GM12872 (cell line): ENCODE data around the gene FLT4.

Source experiments
- CTCF ChIP-seq: IDR thresholded peaks from 3 replicates; pipeline ENCODE4 v1.5.1; 2011; ENCODE audit warnings: low read depth, mild to moderate bottlenecking, low read length, moderate library complexity; ENCODE audit not compliant: insufficient read depth

The FLT4 gene

GRCh38 chr5:180628827-180629750 lies 20.3 kb downstream of the FLT4 start:
- no peak for TF ChIP-seq CTCF

GRCh38 chr5:180628211-180628610 lies 21.2 kb downstream of the FLT4 start:
- TF ChIP-seq CTCF = no peak

GRCh38 chr5:180627386-180628120 lies 21.8 kb downstream of the FLT4 start:
- TF ChIP-seq CTCF = no peak

DNA sequence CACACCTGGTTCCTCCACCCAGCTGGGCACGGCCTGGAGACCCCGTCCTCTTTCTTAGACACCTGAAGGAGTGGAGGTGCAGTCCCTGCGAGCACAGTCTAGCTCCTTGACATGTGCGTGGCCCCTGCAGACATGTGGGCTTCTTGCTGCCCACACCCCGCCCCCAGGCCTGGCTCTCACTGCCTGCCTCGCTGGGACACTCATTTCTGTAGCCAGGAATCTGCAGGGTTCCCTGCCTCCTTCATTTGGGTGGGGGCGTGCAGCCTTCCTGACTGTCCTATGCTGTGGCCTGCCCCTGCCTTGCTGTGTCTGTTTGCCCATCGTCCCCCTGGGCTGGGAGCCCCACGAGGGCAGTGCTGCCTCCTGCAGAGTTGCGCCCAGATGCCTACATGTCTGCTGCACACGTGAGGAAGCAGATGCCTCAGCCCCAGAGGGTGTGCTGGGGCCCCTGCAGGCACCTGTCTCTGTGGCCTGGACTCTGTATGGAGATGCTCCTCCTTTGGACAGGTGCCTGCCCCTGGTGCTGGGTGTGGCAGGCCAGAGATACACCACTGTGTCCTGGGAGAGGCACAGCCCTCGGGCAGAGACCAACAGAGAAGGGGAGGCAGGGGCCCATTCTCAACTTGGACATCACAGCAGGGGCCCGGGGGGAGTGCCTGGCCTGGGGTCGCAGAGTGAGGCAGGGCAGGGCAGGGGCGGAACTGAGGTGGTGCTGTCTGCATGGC lies 22.6 kb downstream of the FLT4 start:
- no peak for TF ChIP-seq CTCF

GRCh38 chr5:180625791-180626660 lies 23.4 kb downstream of the FLT4 start:
- no peak for TF ChIP-seq CTCF

GRCh38 chr5:180625125-180625790 lies 24.1 kb downstream of the FLT4 start:
- no peak for TF ChIP-seq CTCF
